Mesenteric fat pad (tissue), 1 donor: ENCODE data around the gene TATDN2. TPM values are rescaled to one million over a fixed set of nuclear protein-coding genes. Genes with fewer than 3 reads are reported as not detected.

ENCODE experiments used
- DNase-seq: peaks from one replicate; pipeline ENCODE4 v3.0.0-alpha.2; 2020; ENCODE audit warnings: low spot score
- microRNA-seq: library from miRNA; unstranded; fragments of <30 nt; microRNA quantifications from one replicate; pipeline ENCODE4 v1.2.0, GENCODE V29; 2020; ENCODE audit warnings: borderline number of aligned reads
- total RNA-seq: library from RNA; stranded (reverse); fragmentation: NEBNext Ultra II Directional; extraction: Animal tissue kit (Norgen Biotek cat#: 25700); gene quantifications from one replicate; pipeline ENCODE4 v1.2.1, GENCODE V29; 2021
- donor health status: DM: yes; HTN: yes; CAD: no.

Gene TATDN2
- total RNA-seq, 1 donor from 2014 or later = 34.7 TPM

- DNase-seq = peak; percentile 37
These were observed 66.8 kb downstream of the TATDN2 start for GRCh38 chr3:10315101-10315500.

- peak; percentile 26 for DNase-seq
These were observed 67.6 kb downstream of the TATDN2 start for GRCh38 chr3:10315771-10316344.

- DNase-seq = no peak
These were observed 69.2 kb downstream of the TATDN2 start for GRCh38 chr3:10317311-10317960.

- no peak for DNase-seq
These were observed 69.7 kb downstream of the TATDN2 start for GRCh38 chr3:10317961-10318350.

- DNase-seq = peak; percentile 43
These were observed 71.0 kb downstream of the TATDN2 start for GRCh38 chr3:10319251-10319650.

- no peak for DNase-seq
These were observed 71.5 kb downstream of the TATDN2 start for GRCh38 chr3:10319804-10320203.

- no peak for DNase-seq
These were observed 72.0 kb downstream of the TATDN2 start for GRCh38 chr3:10320320-10320677.

GRCh38 chr3:10321630-10322351, 73.5 kb downstream of the TATDN2 start:
- no peak for DNase-seq

- DNase-seq = no peak
These were observed 74.1 kb downstream of the TATDN2 start for GRCh38 chr3:10322352-10322710.

GRCh38 chr3:10327592-10327991, 79.3 kb downstream of the TATDN2 start:
- no peak for DNase-seq

- no peak for DNase-seq
These were observed 80.3 kb downstream of the TATDN2 start for GRCh38 chr3:10328460-10329071.

- no peak for DNase-seq
These were observed 81.3 kb downstream of the TATDN2 start for GRCh38 chr3:10329495-10330015.

- DNase-seq = no peak
These were observed 82.1 kb downstream of the TATDN2 start for GRCh38 chr3:10330319-10330718.

Small RNA genes within 50 kb of the gene (microRNA-seq; reads per million reads assigned to microRNA genes)
- gene MIR378B = not detected

Other genes starting within 250 kb of the TATDN2 start
- gene FANCD2, start 222.0 kb upstream of the TATDN2 start, total RNA-seq = 2.8 TPM
- not detected for gene FANCD2OS, start 140.2 kb upstream of the TATDN2 start, total RNA-seq
- gene BRK1, start 132.8 kb upstream of the TATDN2 start, total RNA-seq = 111 TPM
- gene VHL, start 106.7 kb upstream of the TATDN2 start, total RNA-seq = 34.3 TPM
- gene IRAK2, start 83.5 kb upstream of the TATDN2 start, total RNA-seq = 4.7 TPM
- gene GHRL, start 44.5 kb downstream of the TATDN2 start, total RNA-seq = 2.1 TPM
- 98.5 TPM for gene SEC13, start 72.7 kb downstream of the TATDN2 start, total RNA-seq